GM10847 (cell line): Measurements from ENCODE around the gene UPK3A.

Experiments
- POLR2A ChIP-seq: IDR thresholded peaks from 2 replicates; pipeline ENCODE4 v1.6.1; 2011; ENCODE audit not compliant: insufficient read length; ENCODE audit errors: extremely low read depth

Gene UPK3A

GRCh38 chr22:45268958-45269844 is 15.5 kb upstream of the UPK3A start:
- TF ChIP-seq POLR2A, result no peak

- no peak for TF ChIP-seq POLR2A
Measured at GRCh38 chr22:45270095-45271020, 14.4 kb upstream of the UPK3A start.

GRCh38 chr22:45271667-45272201 is 13.0 kb upstream of the UPK3A start:
- TF ChIP-seq POLR2A, result no peak

GRCh38 chr22:45272498-45272897 is 12.3 kb upstream of the UPK3A start:
- TF ChIP-seq POLR2A, result no peak

- TF ChIP-seq POLR2A, result no peak
Measured at GRCh38 chr22:45273452-45274075, 11.2 kb upstream of the UPK3A start.

GRCh38 chr22:45276507-45277105 is 8.1 kb upstream of the UPK3A start:
- TF ChIP-seq POLR2A, result no peak

- no peak for TF ChIP-seq POLR2A
Measured at GRCh38 chr22:45278125-45278524, 6.6 kb upstream of the UPK3A start.

- no peak for TF ChIP-seq POLR2A
Measured at GRCh38 chr22:45280587-45280980, 4.2 kb upstream of the UPK3A start.

GRCh38 chr22:45281010-45281409 is 3.7 kb upstream of the UPK3A start:
- no peak for TF ChIP-seq POLR2A

GRCh38 chr22:45285263-45286058 is 712 bp downstream of the UPK3A start:
- TF ChIP-seq POLR2A, result no peak

- no peak for TF ChIP-seq POLR2A
Measured at GRCh38 chr22:45286854-45287551, 2.3 kb downstream of the UPK3A start.

- TF ChIP-seq POLR2A, result no peak
Measured at GRCh38 chr22:45290410-45290936, 5.7 kb downstream of the UPK3A start.
